B cell (primary cell): Measurements from ENCODE around the gene CDH13. TPM values are rescaled to one million over a fixed set of nuclear protein-coding genes. Genes with fewer than 3 reads are reported as not detected.

ENCODE experiments used
- ATAC-seq: fragments of 200-7000 bp; cut with Tn5 transposase; one replicate; pipeline ENCODE4 v1.10.0; 2021; ENCODE audit warnings: low read depth, mild to moderate bottlenecking, moderate number of reproducible peaks, moderate library complexity
- CTCF ChIA-PET: fragments of 350-600 bp; sonication (Branson Sonifier 250); formaldehyde crosslinking; loops from one replicate; lab custom pipeline; 2021; ENCODE audit warnings: antibody characterized with exemption, inconsistent platforms; lab: Charles Lee
- POLR2A ChIA-PET: fragments of 350-600 bp; sonication (Branson Sonifier 250); formaldehyde crosslinking; loops from one replicate; lab custom pipeline; 2021; ENCODE audit warnings: antibody characterized with exemption; lab: Charles Lee
- DNase-seq: peaks from one replicate; pipeline ENCODE4 v3.0.0; 2013
- H2AFZ ChIP-seq: 2 replicates; pipeline ENCODE4 v1.6.1; 2012; ENCODE audit warnings: mild to moderate bottlenecking, low read depth, low read length; ENCODE audit not compliant: insufficient read depth, poor library complexity, severe bottlenecking
- H3K27ac ChIP-seq, 2 donors: 1 replicate in 1 of 2; 2 replicates in 1 of 2; pipeline ENCODE4 v1.5.1; 2012 to 2013; ENCODE audit warnings: low read length in 2 of 2, mild to moderate bottlenecking in 2 of 2, moderate library complexity in 1 of 2
- H3K27me3 ChIP-seq, 4 experiments: fragments of 200-600 bp in 1 of 4; sonication (generic) in 1 of 4; replicated peaks in 1 of 4; 1 replicate in 2 of 4; 2 replicates in 2 of 4; pipeline versions ENCODE4 v1.6.1 to v1.7.0; 2013 to 2016; ENCODE audit warnings: low read length in 3 of 4, mild to moderate bottlenecking in 2 of 4, mixed read lengths in 1 of 4, moderate library complexity in 1 of 4; ENCODE audit not compliant: insufficient read depth in 4 of 4, control insufficient read depth in 3 of 4; ENCODE audit errors: control extremely low read depth in 1 of 4
- H3K36me3 ChIP-seq, 2 experiments: replicated peaks in 1 of 2; 1 replicate in 1 of 2; 2 replicates in 1 of 2; pipeline versions ENCODE4 v1.6.1 to v1.7.1; 2013; ENCODE audit warnings: low read length in 1 of 2; ENCODE audit not compliant: insufficient read depth in 2 of 2, control insufficient read depth in 1 of 2; ENCODE audit errors: control extremely low read depth in 1 of 2, extremely low read depth in 1 of 2
- H3K4me1 ChIP-seq, 2 donors: fragments of 200-600 bp in 1 of 2; sonication (generic) in 1 of 2; 1 replicate in 1 of 2; 2 replicates in 1 of 2; pipeline versions ENCODE4 v1.5.1 to v1.6.1; 2013 to 2017; ENCODE audit warnings: low read length in 2 of 2; ENCODE audit not compliant: control insufficient read depth in 2 of 2, insufficient read depth in 2 of 2
- H3K4me2 ChIP-seq: replicated peaks from 2 replicates; pipeline ENCODE3; 2012; ENCODE audit warnings: mild to moderate bottlenecking, low read depth, low read length; ENCODE audit not compliant: poor library complexity, severe bottlenecking
- H3K4me3 ChIP-seq, 5 experiments: fragments of 200-600 bp in 1 of 5; sonication (generic) in 1 of 5; 1 replicate in 3 of 5; 2 replicates in 2 of 5; pipeline versions ENCODE4 v1.5.1 to v1.7.0; 2011 to 2016; ENCODE audit warnings: low read length in 4 of 5, mild to moderate bottlenecking in 4 of 5, low read depth in 2 of 5, control low read depth in 1 of 5, moderate library complexity in 1 of 5; ENCODE audit not compliant: insufficient read depth in 1 of 5; ENCODE audit errors: control extremely low read depth in 1 of 5, extremely low read depth in 1 of 5
- H3K79me2 ChIP-seq: fragments of 200-600 bp; sonication (generic); one replicate; pipeline ENCODE4 v1.6.0; 2016; ENCODE audit warnings: low read length; ENCODE audit not compliant: control insufficient read depth, insufficient read depth
- H3K9ac ChIP-seq: fragments of 200-600 bp; sonication (generic); 2 replicates; pipeline ENCODE4 v1.6.1; 2017; ENCODE audit warnings: mild to moderate bottlenecking, low read length, moderate library complexity
- H3K9me3 ChIP-seq, 3 donors: one replicate each; pipeline versions ENCODE4 v1.6.1 to v1.7.1; 2013; ENCODE audit warnings: low read length in 2 of 3; ENCODE audit not compliant: control insufficient read depth in 2 of 3, insufficient read depth in 1 of 3; ENCODE audit errors: control extremely low read depth in 1 of 3
- H4K20me1 ChIP-seq: 2 replicates; pipeline ENCODE4 v1.6.0; 2012; ENCODE audit warnings: mild to moderate bottlenecking, low read length; ENCODE audit not compliant: insufficient read depth, control insufficient read depth, poor library complexity, severe bottlenecking
- H3K27ac Mint-ChIP-seq: one replicate; pipeline ENCODE4 v1.8.0; 2021; ENCODE audit warnings: mixed read lengths
- H3K27me3 Mint-ChIP-seq: one replicate; pipeline ENCODE4 v1.8.0; 2021; ENCODE audit warnings: mixed read lengths
- H3K4me1 Mint-ChIP-seq: one replicate; pipeline ENCODE4 v1.8.0; 2021; ENCODE audit warnings: mixed read lengths
- H3K4me3 Mint-ChIP-seq: one replicate; pipeline ENCODE4 v1.8.0; 2021; ENCODE audit warnings: mixed read lengths
- H3K9me3 Mint-ChIP-seq: one replicate; pipeline ENCODE4 v1.8.0; 2022; ENCODE audit warnings: mixed read lengths; ENCODE audit not compliant: insufficient read depth
- CTCF ChIP-seq: fragments of 200-600 bp; IDR thresholded peaks from one replicate; pipeline ENCODE4 v1.8.0; 2022; ENCODE audit warnings: antibody characterized with exemption, mild to moderate bottlenecking
- EZH2 ChIP-seq: IDR thresholded peaks from 2 replicates; pipeline ENCODE4 v1.6.1; 2012; ENCODE audit warnings: borderline replicate concordance, low read depth, mild to moderate bottlenecking, moderate library complexity, low read length; ENCODE audit not compliant: insufficient read depth, poor library complexity, severe bottlenecking
- WGBS: methylation state at CpG from one replicate; pipeline ENCODE4 v1.1.5; 2013; ENCODE audit warnings: missing lambda C conversion rate; ENCODE audit not compliant: insufficient coverage; 5-methylcytosine and 5-hydroxymethylcytosine counted together
- intact Hi-C: fragments of 100-400 bp; cut with micrococcal nuclease; formaldehyde crosslinking; loops from one replicate; pipeline ENCODE4 v1.10.0; 2022
- polyA minus RNA-seq: library from RNA; depleted of rRNA, polyadenylated mRNA; stranded (reverse); fragments of >200 nt; gene quantifications from 2 replicates; pipeline ENCODE4 v1.2.3, GENCODE V29; 2012
- polyA plus RNA-seq: library from polyadenylated mRNA; depleted of rRNA; stranded (reverse); fragments of >200 nt; gene quantifications from 2 replicates; pipeline ENCODE4 v1.2.3, GENCODE V29; 2012
- total RNA-seq, 2 donors: library from RNA; stranded (reverse); fragments of 120-200 nt in 1 of 2; gene quantifications; 1 replicate in 1 of 2; 2 replicates in 1 of 2; pipeline versions ENCODE4 v1.2.3 to v1.2.4, GENCODE V29; 2013 to 2022

Gene CDH13
- not detected in 2 replicates for total RNA-seq
- total RNA-seq (2013): 1.3 TPM
- polyA plus RNA-seq: not detected in 2 replicates
- 0.21 TPM in 1 of 2 replicates, not detected in the other for polyA minus RNA-seq

GRCh38 chr16:82626791-82627261 lies at the start of gene CDH13:
CDH13 (plus strand) TSS chr16:82626969.
- Mint-ChIP-seq H3K27ac (no peak within 1 kb of the TSS), H3K4me1 (no peaks in the 10 kb centered on the region), H3K9me3 (no peaks in the 10 kb centered on the region), H3K27me3 (peaks cover 62% of the 10 kb centered on the region), H3K4me3 (no peak within 1 kb of the TSS)
- intact Hi-C loops: no loop called here
- Histone ChIP-seq H3K9me3 (peaks cover 0 to 4% (median 0%) of the 10 kb centered on the region in 3 donors), H3K4me1 (peaks cover 0 to 3% of the 10 kb centered on the region in 2 donors), H2AFZ (no peak within 1 kb of the TSS), H3K36me3 (no peaks in the 10 kb centered on the region), H3K4me2 (no peak within 1 kb of the TSS), H3K27me3 (peaks cover 0 to 41% (median 16%) of the 10 kb centered on the region in 4 experiments), H3K9ac (no peak within 1 kb of the TSS), H4K20me1 (no peaks in the 10 kb centered on the region), H3K79me2 (no peaks in the 10 kb centered on the region), H3K27ac (no peak within 1 kb of the TSS), H3K4me3 (no peak within 1 kb of the TSS)
- 5% methylated on average over 30 of the region's 39 CpGs for WGBS
- TF ChIP-seq CTCF: no peak
- TF ChIP-seq EZH2: no peak
- CTCF ChIA-PET: no interaction called here
- DNase-seq: no peak
- POLR2A ChIA-PET: no interaction called here
- ATAC-seq: no peak

GRCh38 chr16:82580298-82580890 lies 46.4 kb upstream of the CDH13 start:
- DNase-seq (no peak), ATAC-seq (no peak)
- Histone ChIP-seq H3K9ac (no peak overlapping the region), H3K36me3 (no peaks in the 10 kb centered on the region), H3K79me2 (no peaks in the 10 kb centered on the region), H3K4me1 (no peaks in the 10 kb centered on the region), H3K4me3 (no peak overlapping the region), H3K9me3 (no peaks in the 10 kb centered on the region), H3K4me2 (no peak overlapping the region), H4K20me1 (no peaks in the 10 kb centered on the region), H3K27ac (no peak overlapping the region), H2AFZ (no peak overlapping the region), H3K27me3 (no peaks in the 10 kb centered on the region)
- ChIA-PET CTCF (no interaction called here), POLR2A (no interaction called here)
- H3K9me3 Mint-ChIP-seq: peaks cover 2% of the 10 kb centered on the region
- no peaks in the 10 kb centered on the region for H3K4me1 Mint-ChIP-seq
- no peak overlapping the region for H3K4me3 Mint-ChIP-seq
- no peak for TF ChIP-seq CTCF
- no peak for TF ChIP-seq EZH2
- no peaks in the 10 kb centered on the region for H3K27me3 Mint-ChIP-seq
- no peak overlapping the region for H3K27ac Mint-ChIP-seq
- intact Hi-C loops: no loop called here
- 91% methylated on average over 1 of the region's 7 CpGs for WGBS
